Mesothelial cell of epicardium (in vitro differentiated cells): ENCODE results near the gene GLUD1. TPM values are rescaled to one million over a fixed set of nuclear protein-coding genes. Genes with fewer than 3 reads are reported as not detected.
"Not testable (repeated sequence)": the region's sequence is repeated elsewhere in the genome, so short reads cannot be mapped to it uniquely, and the experiment has no call there.

ENCODE experiments used
- DNase-seq, 2 experiments: peaks; one replicate each; pipeline ENCODE4 v3.0.0; 2021; ENCODE audit warnings: low spot score in 2 of 2; ENCODE audit not compliant: unreplicated experiment in 2 of 2
- H3K27ac Mint-ChIP-seq: 2 replicates; pipeline ENCODE4 v1.8.0; 2021; ENCODE audit warnings: mixed read lengths
- H3K27me3 Mint-ChIP-seq: 2 replicates; pipeline ENCODE4 v1.8.0; 2021; ENCODE audit warnings: low read depth, mixed read lengths
- H3K36me3 Mint-ChIP-seq: 2 replicates; pipeline ENCODE4 v1.8.0; 2021; ENCODE audit warnings: mixed read lengths
- H3K4me1 Mint-ChIP-seq: 2 replicates; pipeline ENCODE4 v1.8.0; 2021; ENCODE audit warnings: mixed read lengths
- H3K4me3 Mint-ChIP-seq: 2 replicates; pipeline ENCODE4 v1.8.0; 2021; ENCODE audit warnings: mild to moderate bottlenecking, moderate library complexity, mixed read lengths
- H3K9me3 Mint-ChIP-seq: 2 replicates; pipeline ENCODE4 v1.8.0; 2021; ENCODE audit warnings: mixed read lengths
- CTCF ChIP-seq: fragments of 200-600 bp; sonication (generic); IDR thresholded peaks from one replicate; pipeline ENCODE4 v1.5.0; 2021; ENCODE audit warnings: antibody characterized with exemption; ENCODE audit not compliant: unreplicated experiment
- total RNA-seq: library from RNA; stranded (reverse); gene quantifications from 3 replicates; pipeline ENCODE4 v1.2.1, GENCODE V29; 2021

Gene GLUD1
- total RNA-seq, 1 donor from 2014 or later = 52.3 TPM

- H3K27ac Mint-ChIP-seq = no peak overlapping the region
- H3K36me3 Mint-ChIP-seq = peaks cover 40% of the 10 kb centered on the region
- H3K27me3 Mint-ChIP-seq = no peaks in the 10 kb centered on the region
- no peak for DNase-seq
- TF ChIP-seq CTCF = no peak
- no peak overlapping the region for H3K4me3 Mint-ChIP-seq
- H3K4me1 Mint-ChIP-seq = no peaks in the 10 kb centered on the region
- H3K9me3 Mint-ChIP-seq = no peaks in the 10 kb centered on the region
Measured at GRCh38 chr10:87105446-87106124, 10.9 kb upstream of the GLUD1 start.

- H3K4me3 Mint-ChIP-seq, H3K27ac Mint-ChIP-seq, H3K9me3 Mint-ChIP-seq, H3K4me1 Mint-ChIP-seq, DNase-seq, H3K27me3 Mint-ChIP-seq: not testable (repeated sequence)
- peaks cover 44% of the 10 kb centered on the region for H3K36me3 Mint-ChIP-seq
Measured at GRCh38 chr10:87104727-87105126, 10.1 kb upstream of the GLUD1 start.

GRCh38 chr10:87101996-87102395 lies 7.4 kb upstream of the GLUD1 start:
- Mint-ChIP-seq H3K36me3 (peaks cover 44% of the 10 kb centered on the region), H3K4me3 (no peak overlapping the region), H3K9me3 (peaks cover 6% of the 10 kb centered on the region), H3K27me3 (no peaks in the 10 kb centered on the region), H3K4me1 (no peaks in the 10 kb centered on the region), H3K27ac (no peak overlapping the region)
- TF ChIP-seq CTCF = no peak
- no peak for DNase-seq

GRCh38 chr10:87095236-87095945 lies 748 bp upstream of the GLUD1 start:
- peak overlapping the region; percentile 80 for H3K4me3 Mint-ChIP-seq
- H3K27me3 Mint-ChIP-seq = no peaks in the 10 kb centered on the region
- H3K27ac Mint-ChIP-seq = peak overlapping the region; percentile 90
- TF ChIP-seq CTCF = no peak
- H3K36me3 Mint-ChIP-seq = peaks cover 19% of the 10 kb centered on the region
- peaks cover 6% of the 10 kb centered on the region for H3K9me3 Mint-ChIP-seq
- H3K4me1 Mint-ChIP-seq = peaks cover 34% of the 10 kb centered on the region
- DNase-seq = peak; percentile 45 to 72

- Mint-ChIP-seq H3K4me1 (peaks cover 35% of the 10 kb centered on the region), H3K9me3 (no peaks in the 10 kb centered on the region), H3K36me3 (peaks cover 3% of the 10 kb centered on the region), H3K4me3 (peak overlapping the region; percentile 85), H3K27me3 (no peaks in the 10 kb centered on the region), H3K27ac (peak overlapping the region; percentile 93)
- TF ChIP-seq CTCF = no peak
- DNase-seq = peak; percentile 30 to 57
Measured at GRCh38 chr10:87093632-87094372, 841 bp downstream of the GLUD1 start.
